TTC549 (cell line): ENCODE measurements around the gene BHLHE41.

Experiments used
- FAIRE-seq: peaks from 2 replicates; lab custom pipeline; 2012; peaks lifted over from hg19 to GRCh38; lab: Jason Lieb, UNC

BHLHE41 gene

DNA sequence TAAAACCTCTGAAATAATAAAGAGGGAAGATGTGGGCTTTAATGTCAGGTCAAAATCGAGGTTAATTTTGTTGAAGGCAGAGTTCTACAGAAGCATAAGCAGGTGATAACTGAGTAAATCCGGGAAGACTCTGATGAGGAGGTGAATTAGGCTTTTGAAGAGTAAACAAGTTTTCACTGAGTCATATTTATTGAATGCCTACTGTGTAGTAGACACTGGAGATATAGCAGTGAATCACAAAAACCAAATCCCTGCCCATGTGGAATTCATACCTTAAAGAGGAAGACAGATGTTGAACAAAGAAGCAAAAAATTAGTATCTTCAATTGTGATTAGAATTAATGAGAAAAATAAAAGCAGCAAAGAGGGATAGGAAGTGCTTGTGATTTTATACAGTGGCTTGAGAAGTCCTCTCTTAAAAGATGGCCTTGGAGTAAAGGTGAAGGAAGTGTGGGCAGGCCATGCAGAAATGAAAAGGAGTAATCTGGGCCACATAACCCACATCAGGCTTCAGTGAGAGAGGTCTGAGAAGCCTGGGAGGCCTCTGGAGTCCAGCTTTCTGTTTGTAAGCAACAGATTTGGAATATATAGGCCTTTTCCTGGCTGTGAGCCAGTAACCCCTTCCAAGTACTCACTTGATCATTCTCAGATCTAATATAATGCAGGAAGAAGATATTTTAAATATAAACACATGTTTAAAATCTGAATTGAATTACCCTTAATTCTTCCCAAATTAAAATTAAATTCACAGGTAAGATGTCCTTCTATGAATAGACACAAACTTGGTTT, 46.7 kb downstream of the BHLHE41 start:
- no peak for FAIRE-seq
